ENCODE data around the gene TESK1. TPM values are rescaled to one million over a fixed set of nuclear protein-coding genes. Genes with fewer than 3 reads are reported as not detected.

Gene TESK1
- total RNA-seq, 1 donor from 2014 or later, result 6.6 TPM

GRCh38 chr9:35616681-35617459 is 11.8 kb downstream of the TESK1 start:
- H3K4me3 ChIP-seq (ENCODE audit: low read depth, low read length), result peak overlapping the region; percentile 18
- FAIRE-seq, result no peak
- H3K27me3 ChIP-seq (ENCODE audit: control insufficient read depth, insufficient read depth, low read length), result peaks cover 4% of the 10 kb centered on the region

GRCh38 chr9:35617548-35617947 is 12.5 kb downstream of the TESK1 start:
- TF ChIP-seq, protein P1, sequence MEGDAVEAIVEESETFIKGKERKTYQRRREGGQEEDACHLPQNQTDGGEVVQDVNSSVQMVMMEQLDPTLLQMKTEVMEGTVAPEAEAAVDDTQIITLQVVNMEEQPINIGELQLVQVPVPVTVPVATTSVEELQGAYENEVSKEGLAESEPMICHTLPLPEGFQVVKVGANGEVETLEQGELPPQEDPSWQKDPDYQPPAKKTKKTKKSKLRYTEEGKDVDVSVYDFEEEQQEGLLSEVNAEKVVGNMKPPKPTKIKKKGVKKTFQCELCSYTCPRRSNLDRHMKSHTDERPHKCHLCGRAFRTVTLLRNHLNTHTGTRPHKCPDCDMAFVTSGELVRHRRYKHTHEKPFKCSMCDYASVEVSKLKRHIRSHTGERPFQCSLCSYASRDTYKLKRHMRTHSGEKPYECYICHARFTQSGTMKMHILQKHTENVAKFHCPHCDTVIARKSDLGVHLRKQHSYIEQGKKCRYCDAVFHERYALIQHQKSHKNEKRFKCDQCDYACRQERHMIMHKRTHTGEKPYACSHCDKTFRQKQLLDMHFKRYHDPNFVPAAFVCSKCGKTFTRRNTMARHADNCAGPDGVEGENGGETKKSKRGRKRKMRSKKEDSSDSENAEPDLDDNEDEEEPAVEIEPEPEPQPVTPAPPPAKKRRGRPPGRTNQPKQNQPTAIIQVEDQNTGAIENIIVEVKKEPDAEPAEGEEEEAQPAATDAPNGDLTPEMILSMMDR (IDR thresholded peaks at IDR 0.05; ENCODE audit: insufficient read depth, low read length, severe bottlenecking), result no peak
- peaks cover 4% of the 10 kb centered on the region for H3K27me3 ChIP-seq (ENCODE audit: control insufficient read depth, insufficient read depth, low read length)
- H3K36me3 ChIP-seq (ENCODE audit: control insufficient read depth, insufficient read depth, low read length), result no peaks in the 10 kb centered on the region
- no peak overlapping the region for H3K4me3 ChIP-seq (ENCODE audit: low read depth, low read length)
- FAIRE-seq (no peak), DNase-seq (ENCODE audit: low read depth) (no peak)

More at GRCh38 chr9:35616681-35617459, 11.8 kb downstream of the TESK1 start:
- TF ChIP-seq, protein P1 (IDR thresholded peaks at IDR 0.05; ENCODE audit: insufficient read depth, low read length, severe bottlenecking), result no peak
- no peaks in the 10 kb centered on the region for H3K36me3 ChIP-seq (ENCODE audit: control insufficient read depth, insufficient read depth, low read length)
- DNase-seq (ENCODE audit: low read depth), result peak; percentile 36

DNA sequence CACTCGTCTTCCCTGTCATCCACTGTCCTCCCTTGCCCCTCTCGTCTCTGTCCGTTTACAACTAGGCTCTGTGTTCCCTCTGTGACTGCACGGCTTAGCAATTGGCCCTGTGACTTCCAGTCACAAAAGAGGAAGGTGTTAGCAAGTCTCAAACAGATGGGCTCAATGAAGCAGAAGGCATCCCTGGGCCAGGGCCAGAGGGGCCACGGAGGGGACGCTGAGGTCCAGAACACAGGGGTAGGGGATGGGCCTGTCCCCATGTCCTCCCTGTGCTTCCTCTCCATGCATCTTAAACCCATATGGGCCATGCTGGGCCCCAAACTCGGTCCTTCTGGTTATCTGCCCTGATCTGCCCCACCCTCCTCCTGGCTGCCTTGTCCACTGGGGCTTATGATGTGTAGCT is 13.3 kb downstream of the TESK1 start, which contains the start of gene CD72:
Gene CD72 (minus strand): TSS at position 89 of the 403 bp plus-strand sequence. CDS start 110 bp downstream, outside the sequence.
- Histone ChIP-seq H3K36me3 (ENCODE audit: control insufficient read depth, insufficient read depth, low read length) (no peaks in the 10 kb centered on the region), H3K4me3 (ENCODE audit: low read depth, low read length) (peak within 1 kb of the TSS; percentile 18), H3K27me3 (ENCODE audit: control insufficient read depth, insufficient read depth, low read length) (peaks cover 4% of the 10 kb centered on the region)
- FAIRE-seq (no peak), DNase-seq (ENCODE audit: low read depth) (no peak)
- TF ChIP-seq, protein P1 (IDR thresholded peaks at IDR 0.05; ENCODE audit: insufficient read depth, low read length, severe bottlenecking), result no peak

DNA sequence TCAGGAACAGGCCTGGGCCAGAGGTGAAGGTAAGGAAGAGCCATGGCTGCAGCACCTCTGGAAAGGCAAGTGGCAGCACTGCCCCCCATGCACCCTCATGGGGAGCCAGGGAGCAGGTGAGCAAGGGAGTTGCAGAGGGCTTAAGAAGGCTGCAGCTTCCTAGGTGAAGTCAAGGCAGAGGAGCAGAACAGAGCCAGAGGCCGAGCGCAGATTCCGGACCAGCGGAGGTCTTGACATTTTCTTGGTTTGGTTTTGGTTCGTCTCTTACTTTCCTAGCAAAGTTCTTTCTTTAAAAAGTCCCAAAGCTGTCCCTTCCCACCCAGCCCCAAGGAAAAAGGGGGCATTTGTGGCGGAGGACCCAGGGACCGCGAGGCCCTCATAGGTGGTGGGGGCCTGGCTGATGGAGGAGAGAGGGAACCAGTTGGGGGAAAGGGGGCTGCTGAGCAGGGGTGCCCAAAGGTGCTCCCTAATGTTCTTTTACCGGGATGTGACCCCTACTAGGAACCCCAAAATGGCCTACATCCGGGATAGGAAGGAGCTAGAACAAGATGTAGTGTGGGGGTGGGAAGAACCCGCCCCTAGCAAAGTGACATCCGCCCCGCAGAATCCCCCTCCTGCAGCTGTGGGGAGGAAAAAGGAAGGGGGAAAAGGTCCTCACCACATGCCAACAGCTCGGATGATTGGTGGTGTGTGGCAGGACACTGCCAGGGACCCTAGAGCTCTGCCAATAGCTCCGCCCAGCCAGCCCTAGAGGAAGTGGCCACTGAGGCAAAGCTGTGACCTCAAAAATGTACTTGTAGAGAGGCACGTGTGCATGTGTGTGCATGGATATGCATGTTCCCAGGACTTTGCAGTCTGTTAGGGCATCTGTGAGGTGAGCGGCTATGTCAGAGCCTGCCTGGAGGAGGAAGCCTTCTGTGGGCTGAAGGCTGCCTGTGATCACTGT is 14.1 kb downstream of the TESK1 start:
- FAIRE-seq, result no peak

DNA sequence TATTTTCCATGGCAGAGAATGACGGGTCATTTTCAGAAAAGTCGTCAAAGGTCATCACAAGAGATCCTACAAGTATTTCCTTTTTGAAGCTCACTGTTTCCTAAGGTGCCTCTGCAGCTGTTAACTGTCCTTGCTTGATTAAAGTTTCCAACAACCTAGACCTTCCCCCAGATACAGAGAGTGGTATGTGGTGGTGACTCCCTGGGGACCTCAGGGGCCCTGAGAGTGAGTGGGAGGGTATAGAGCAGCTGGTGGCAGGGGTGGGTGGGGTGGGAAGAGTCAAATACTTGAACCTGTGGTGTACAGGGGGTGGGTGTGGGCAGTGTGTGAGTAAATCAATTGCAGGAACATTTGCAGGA is 14.7 kb downstream of the TESK1 start:
- Histone ChIP-seq H3K4me3 (ENCODE audit: low read depth, low read length) (no peak overlapping the region), H3K36me3 (ENCODE audit: control insufficient read depth, insufficient read depth, low read length) (no peaks in the 10 kb centered on the region), H3K27me3 (ENCODE audit: control insufficient read depth, insufficient read depth, low read length) (peaks cover 4% of the 10 kb centered on the region)
- FAIRE-seq (no peak), DNase-seq (ENCODE audit: low read depth) (no peak)
- TF ChIP-seq, protein P1 (IDR thresholded peaks at IDR 0.05; ENCODE audit: insufficient read depth, low read length, severe bottlenecking), result no peak

More for the DNA sequence above, 14.1 kb downstream of the TESK1 start:
- no peak for DNase-seq (ENCODE audit: low read depth)
- peaks cover 4% of the 10 kb centered on the region for H3K27me3 ChIP-seq (ENCODE audit: control insufficient read depth, insufficient read depth, low read length)
- no peak overlapping the region for H3K4me3 ChIP-seq (ENCODE audit: low read depth, low read length)
- no peaks in the 10 kb centered on the region for H3K36me3 ChIP-seq (ENCODE audit: control insufficient read depth, insufficient read depth, low read length)
- TF ChIP-seq, protein P1 (IDR thresholded peaks at IDR 0.05; ENCODE audit: insufficient read depth, low read length, severe bottlenecking), result no peak
